GM21723 (cell line): ENCODE results near the gene BSX.

ENCODE experiments used
- ATAC-seq: cut with Tn5 transposase; IDR thresholded peaks from one replicate; pipeline ENCODE4 v1.9.1; 2021; ENCODE audit warnings: mild to moderate bottlenecking, moderate library complexity; ENCODE audit not compliant: unreplicated experiment

The BSX gene

GRCh38 chr11:122963961-122964360 lies 17.7 kb downstream of the BSX start:
- ATAC-seq: no peak

GRCh38 chr11:122954455-122954854 lies 27.2 kb downstream of the BSX start:
- no peak for ATAC-seq

DNA sequence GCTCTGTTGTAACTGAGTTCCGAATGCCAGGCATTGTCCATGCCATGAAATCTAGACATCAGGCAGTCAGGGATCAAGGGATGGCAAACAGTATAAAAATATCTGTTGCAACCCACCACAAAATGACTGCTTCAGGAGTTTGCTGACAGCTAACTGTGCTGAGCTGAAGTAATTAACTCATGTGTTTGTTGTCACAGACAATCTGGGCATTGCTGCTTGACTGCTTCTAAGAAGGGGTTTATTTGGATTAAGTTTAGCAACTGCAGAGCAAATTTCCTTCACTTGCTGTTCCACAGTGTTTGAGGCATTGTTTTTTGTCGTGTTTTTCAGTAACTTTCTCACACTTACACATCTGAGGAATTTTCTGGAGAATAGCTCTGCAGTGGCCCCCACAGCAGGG lies 30.4 kb downstream of the BSX start:
- no peak for ATAC-seq

DNA sequence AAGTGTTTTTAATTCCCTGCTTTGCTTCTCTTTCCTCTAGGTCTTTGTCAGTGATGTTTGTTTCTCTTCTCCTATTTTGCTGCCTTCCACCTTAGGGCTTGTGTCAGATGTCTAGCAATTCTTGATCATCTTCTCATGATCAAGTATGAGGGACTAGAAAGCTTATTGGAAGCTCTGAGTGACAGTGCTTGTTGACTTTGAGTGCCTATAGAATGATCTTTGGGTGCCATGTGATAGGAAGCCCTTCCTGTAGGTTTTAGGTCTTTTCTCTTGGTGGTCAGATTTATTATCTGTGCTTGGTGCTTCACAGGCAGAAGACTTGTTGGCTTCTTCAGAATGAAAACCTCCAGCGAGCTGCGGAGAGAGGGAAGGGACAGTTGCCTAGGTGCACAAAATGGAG lies 43.1 kb downstream of the BSX start:
- no peak for ATAC-seq

DNA sequence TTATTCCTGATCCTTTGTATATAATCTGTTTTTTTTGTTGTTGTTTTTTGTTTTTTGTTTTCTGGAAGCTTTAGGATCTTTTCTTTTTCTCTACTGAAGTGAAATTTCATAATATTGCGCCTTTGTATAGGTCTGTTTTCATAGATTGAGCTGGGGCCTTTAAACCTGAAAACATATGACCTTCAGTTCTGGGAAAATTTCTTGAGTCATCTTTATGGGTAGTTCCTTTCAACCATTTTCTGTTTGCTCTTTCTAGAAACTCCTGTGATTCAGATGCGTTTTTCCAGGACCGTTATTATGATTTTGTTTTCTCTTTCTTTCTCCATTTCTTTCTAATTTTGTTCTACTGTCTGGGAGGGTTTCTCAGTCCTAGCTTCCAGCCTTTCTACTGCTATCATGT lies 43.7 kb downstream of the BSX start:
- ATAC-seq: no peak

GRCh38 chr11:122933416-122933815 lies 48.2 kb downstream of the BSX start:
- no peak for ATAC-seq

DNA sequence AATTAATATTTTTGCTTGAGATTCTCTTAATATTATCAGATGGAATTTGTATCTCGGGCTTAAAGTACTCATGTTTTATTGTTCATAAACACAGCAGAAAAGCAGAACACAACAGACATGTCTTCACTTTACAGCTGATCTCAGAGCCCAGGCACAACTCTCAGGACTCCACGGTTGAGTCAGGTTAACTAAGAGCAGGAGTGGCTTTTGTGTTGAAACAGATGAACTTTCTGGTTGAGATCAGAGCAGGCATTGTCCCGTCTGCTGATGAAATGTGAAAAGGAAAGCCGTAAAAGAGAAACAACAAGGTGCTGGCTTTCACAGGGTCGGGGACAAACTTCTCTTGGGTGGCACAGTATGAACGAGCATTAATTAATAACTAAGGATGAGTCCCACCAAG lies 50.1 kb downstream of the BSX start:
- ATAC-seq: no peak
